GM12878 (cell line): ENCODE measurements around the gene PLEKHO1. TPM values are rescaled to one million over a fixed set of nuclear protein-coding genes. Genes with fewer than 3 reads are reported as not detected.

Source experiments
- BHLHE40 ChIP-seq, 2 experiments: fragments of 450-650 bp in 1 of 2; IDR thresholded peaks; 2 replicates each; pipeline ENCODE4 v1.6.1; 2011 to 2017; ENCODE audit warnings: low read depth in 2 of 2, borderline replicate concordance in 1 of 2, improper control_type of control experiment in 1 of 2, low read length in 1 of 2, mild to moderate bottlenecking in 1 of 2
- CEBPZ ChIP-seq: fragments of 150-350 bp; IDR thresholded peaks from 2 replicates; pipeline ENCODE4 v1.6.1; 2016; ENCODE audit warnings: low read depth, low read length
- CREM ChIP-seq: IDR thresholded peaks from 2 replicates; pipeline ENCODE4 v1.6.1; 2014; ENCODE audit warnings: antibody characterized with exemption, low read depth
- HSF1 ChIP-seq: fragments of 150-350 bp; IDR thresholded peaks from 2 replicates; pipeline ENCODE4 v1.6.1; 2014; ENCODE audit warnings: mild to moderate bottlenecking, low read depth, low read length
- MTA2 ChIP-seq: fragments of 450-650 bp; IDR thresholded peaks from 2 replicates; pipeline ENCODE4 v1.6.1; 2016; ENCODE audit warnings: low read depth, mild to moderate bottlenecking, moderate library complexity
- NFXL1 ChIP-seq: fragments of 450-650 bp; IDR thresholded peaks from 2 replicates; pipeline ENCODE4 v1.6.1; 2017; ENCODE audit warnings: antibody characterized with exemption, mild to moderate bottlenecking, borderline replicate concordance
- SREBF1 ChIP-seq: IDR thresholded peaks from 2 replicates; pipeline ENCODE4 v1.6.1; 2012; ENCODE audit warnings: mild to moderate bottlenecking, low read length
- ZBTB4 ChIP-seq: fragments of 450-650 bp; formaldehyde crosslinking; IDR thresholded peaks from 2 replicates; pipeline ENCODE4 v1.4.0; 2022; ENCODE audit warnings: mild to moderate bottlenecking, moderate library complexity
- polyA plus RNA-seq, 11 experiments: library from polyadenylated mRNA; depleted of rRNA in 4 of 11; unstranded in 6 of 11; stranded (reverse) in 5 of 11; fragments of >200 nt; fragmentation: Nextera tagmentation in 4 of 11; fragmentation: Illumina TruSeq in 1 of 11; extraction: Ambion mirVana in 4 of 11; extraction: Trizol in 1 of 11; gene quantifications; 1 replicate in 1 of 11; 2 replicates in 10 of 11; pipeline versions ENCODE4 v1.2.1 to v1.2.3, GENCODE V29; 2011 to 2016; ENCODE audit warnings: inconsistent platforms in 2 of 11, missing spikeins in 2 of 11, low read depth in 1 of 11
- total RNA-seq, 4 experiments: library from RNA; depleted of rRNA in 3 of 4; stranded (reverse); fragments of >200 nt in 3 of 4; fragmentation: Illumina TruSeq in 1 of 4; extraction: Trizol in 1 of 4; gene quantifications; 2 replicates each; pipeline versions ENCODE4 v1.2.1 to v1.2.3, GENCODE V29; 2013 to 2021
- TF ChIP-seq, protein P1 (sequence below): IDR thresholded peaks from 2 replicates; pipeline ENCODE4 v1.6.1; 2012; ENCODE audit warnings: low read depth, low read length, improper control_type of control experiment
- TF ChIP-seq, protein P2 (sequence below): IDR thresholded peaks from 2 replicates; pipeline ENCODE4 v1.6.1; 2012; ENCODE audit warnings: low read depth, low read length, improper control_type of control experiment
- TF ChIP-seq, protein P3 (sequence below): IDR thresholded peaks from 2 replicates; pipeline ENCODE4 v1.6.1; 2011; ENCODE audit warnings: low read depth, low read length, improper control_type of control experiment, borderline replicate concordance
- TF ChIP-seq, protein P4 (sequence below): fragments of 450-650 bp; IDR thresholded peaks from 2 replicates; pipeline ENCODE4 v1.6.1; 2017; ENCODE audit warnings: mild to moderate bottlenecking, moderate library complexity

Gene PLEKHO1
- total and polyA plus RNA-seq, 10 of the 15 experiments (the other 5 are each of a cell fraction or from before 2014, with no cell fraction given) = 5.3 to 184 (median 88.8) TPM

- TF ChIP-seq ZBTB4 (CRISPR knock-in tag) = no peak
- no peak for TF ChIP-seq CEBPZ
- TF ChIP-seq, protein P1, sequence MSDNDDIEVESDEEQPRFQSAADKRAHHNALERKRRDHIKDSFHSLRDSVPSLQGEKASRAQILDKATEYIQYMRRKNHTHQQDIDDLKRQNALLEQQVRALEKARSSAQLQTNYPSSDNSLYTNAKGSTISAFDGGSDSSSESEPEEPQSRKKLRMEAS = peak; percentile 39; the same call in 1 of the 2 replicates
- no peak for TF ChIP-seq NFXL1
- TF ChIP-seq MTA2 = peak; percentile 35; the same call in 1 of the 2 replicates
- no peak for TF ChIP-seq CREM
- no peak for TF ChIP-seq HSF1
- TF ChIP-seq, protein P2, sequence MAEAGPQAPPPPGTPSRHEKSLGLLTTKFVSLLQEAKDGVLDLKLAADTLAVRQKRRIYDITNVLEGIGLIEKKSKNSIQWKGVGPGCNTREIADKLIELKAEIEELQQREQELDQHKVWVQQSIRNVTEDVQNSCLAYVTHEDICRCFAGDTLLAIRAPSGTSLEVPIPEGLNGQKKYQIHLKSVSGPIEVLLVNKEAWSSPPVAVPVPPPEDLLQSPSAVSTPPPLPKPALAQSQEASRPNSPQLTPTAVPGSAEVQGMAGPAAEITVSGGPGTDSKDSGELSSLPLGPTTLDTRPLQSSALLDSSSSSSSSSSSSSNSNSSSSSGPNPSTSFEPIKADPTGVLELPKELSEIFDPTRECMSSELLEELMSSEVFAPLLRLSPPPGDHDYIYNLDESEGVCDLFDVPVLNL = no peak
- TF ChIP-seq, protein P3, sequence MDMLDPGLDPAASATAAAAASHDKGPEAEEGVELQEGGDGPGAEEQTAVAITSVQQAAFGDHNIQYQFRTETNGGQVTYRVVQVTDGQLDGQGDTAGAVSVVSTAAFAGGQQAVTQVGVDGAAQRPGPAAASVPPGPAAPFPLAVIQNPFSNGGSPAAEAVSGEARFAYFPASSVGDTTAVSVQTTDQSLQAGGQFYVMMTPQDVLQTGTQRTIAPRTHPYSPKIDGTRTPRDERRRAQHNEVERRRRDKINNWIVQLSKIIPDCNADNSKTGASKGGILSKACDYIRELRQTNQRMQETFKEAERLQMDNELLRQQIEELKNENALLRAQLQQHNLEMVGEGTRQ = no peak
- TF ChIP-seq, protein P4, sequence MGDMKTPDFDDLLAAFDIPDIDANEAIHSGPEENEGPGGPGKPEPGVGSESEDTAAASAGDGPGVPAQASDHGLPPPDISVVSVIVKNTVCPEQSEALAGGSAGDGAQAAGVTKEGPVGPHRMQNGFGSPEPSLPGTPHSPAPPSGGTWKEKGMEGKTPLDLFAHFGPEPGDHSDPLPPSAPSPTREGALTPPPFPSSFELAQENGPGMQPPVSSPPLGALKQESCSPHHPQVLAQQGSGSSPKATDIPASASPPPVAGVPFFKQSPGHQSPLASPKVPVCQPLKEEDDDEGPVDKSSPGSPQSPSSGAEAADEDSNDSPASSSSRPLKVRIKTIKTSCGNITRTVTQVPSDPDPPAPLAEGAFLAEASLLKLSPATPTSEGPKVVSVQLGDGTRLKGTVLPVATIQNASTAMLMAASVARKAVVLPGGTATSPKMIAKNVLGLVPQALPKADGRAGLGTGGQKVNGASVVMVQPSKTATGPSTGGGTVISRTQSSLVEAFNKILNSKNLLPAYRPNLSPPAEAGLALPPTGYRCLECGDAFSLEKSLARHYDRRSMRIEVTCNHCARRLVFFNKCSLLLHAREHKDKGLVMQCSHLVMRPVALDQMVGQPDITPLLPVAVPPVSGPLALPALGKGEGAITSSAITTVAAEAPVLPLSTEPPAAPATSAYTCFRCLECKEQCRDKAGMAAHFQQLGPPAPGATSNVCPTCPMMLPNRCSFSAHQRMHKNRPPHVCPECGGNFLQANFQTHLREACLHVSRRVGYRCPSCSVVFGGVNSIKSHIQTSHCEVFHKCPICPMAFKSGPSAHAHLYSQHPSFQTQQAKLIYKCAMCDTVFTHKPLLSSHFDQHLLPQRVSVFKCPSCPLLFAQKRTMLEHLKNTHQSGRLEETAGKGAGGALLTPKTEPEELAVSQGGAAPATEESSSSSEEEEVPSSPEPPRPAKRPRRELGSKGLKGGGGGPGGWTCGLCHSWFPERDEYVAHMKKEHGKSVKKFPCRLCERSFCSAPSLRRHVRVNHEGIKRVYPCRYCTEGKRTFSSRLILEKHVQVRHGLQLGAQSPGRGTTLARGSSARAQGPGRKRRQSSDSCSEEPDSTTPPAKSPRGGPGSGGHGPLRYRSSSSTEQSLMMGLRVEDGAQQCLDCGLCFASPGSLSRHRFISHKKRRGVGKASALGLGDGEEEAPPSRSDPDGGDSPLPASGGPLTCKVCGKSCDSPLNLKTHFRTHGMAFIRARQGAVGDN = peak; percentile 73
- TF ChIP-seq SREBF1 = no peak
- peak in 1 of 2 experiments; percentile 46; a peak in 2 of 4 replicates for TF ChIP-seq BHLHE40 (IDR thresholded peaks at IDR 0.05; ENCODE audit: borderline replicate concordance in 1 of 2, low read depth in 2 of 2, low read length in 1 of 2)
Observed at GRCh38 chr1:150151291-150152181, 1.8 kb downstream of the PLEKHO1 start (continued).
